HG02759 (cell line): Measurements from ENCODE around the gene SLC35F3.
A peak's percentile ranks its signal among the peaks of the same experiment; 100 is the strongest.
"Not testable (repeated sequence)": the region's sequence is repeated elsewhere in the genome, so short reads cannot be mapped to it uniquely, and the experiment has no call there.

Experiments
- ATAC-seq: cut with Tn5 transposase; IDR thresholded peaks from one replicate; pipeline ENCODE4 v1.9.1; 2021; ENCODE audit warnings: mild to moderate bottlenecking, moderate library complexity; ENCODE audit not compliant: unreplicated experiment

Gene SLC35F3

DNA sequence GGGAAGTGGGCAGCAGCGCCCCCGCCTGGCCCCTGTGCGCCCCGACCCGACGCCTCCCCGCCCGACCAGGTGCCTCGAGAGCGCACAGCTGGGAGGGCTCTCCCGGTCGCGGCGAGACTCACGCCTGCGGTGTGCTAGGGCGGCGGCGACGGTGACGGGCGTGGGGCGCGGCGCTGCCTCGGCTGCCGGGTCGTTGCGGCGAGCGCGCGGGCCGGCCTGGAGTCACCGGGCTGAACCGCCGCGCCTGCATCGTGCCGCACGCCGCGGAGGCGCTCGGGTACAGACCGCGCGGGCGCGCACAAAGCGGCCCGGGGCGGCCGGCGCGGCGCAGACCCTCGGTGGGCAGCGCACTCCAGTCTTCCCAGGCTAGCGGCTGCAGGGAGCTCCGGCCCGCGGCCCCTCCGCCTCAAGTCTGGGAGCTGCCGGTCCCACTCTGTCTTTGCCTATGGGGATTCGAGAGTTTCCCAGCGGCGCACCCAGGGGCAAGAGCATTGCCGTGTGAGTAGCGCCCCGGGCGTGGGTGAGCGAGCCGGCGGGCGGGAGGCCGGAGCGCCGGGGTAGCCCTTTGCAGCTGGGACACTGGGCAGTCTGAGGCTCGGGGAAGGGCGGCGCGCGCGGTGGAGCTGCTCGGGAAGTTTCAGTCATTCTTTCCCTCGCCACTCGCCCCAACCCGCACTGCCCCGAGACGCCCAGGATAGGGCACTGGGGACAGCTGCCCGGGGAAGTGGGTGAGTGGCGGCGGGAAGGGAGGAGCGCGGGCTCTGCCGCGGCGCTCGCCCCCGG, at the start of gene SLC35F3:
Gene SLC35F3, plus strand, starts transcription at position 44 of the 783 bp plus-strand sequence.
- ATAC-seq: no peak

DNA sequence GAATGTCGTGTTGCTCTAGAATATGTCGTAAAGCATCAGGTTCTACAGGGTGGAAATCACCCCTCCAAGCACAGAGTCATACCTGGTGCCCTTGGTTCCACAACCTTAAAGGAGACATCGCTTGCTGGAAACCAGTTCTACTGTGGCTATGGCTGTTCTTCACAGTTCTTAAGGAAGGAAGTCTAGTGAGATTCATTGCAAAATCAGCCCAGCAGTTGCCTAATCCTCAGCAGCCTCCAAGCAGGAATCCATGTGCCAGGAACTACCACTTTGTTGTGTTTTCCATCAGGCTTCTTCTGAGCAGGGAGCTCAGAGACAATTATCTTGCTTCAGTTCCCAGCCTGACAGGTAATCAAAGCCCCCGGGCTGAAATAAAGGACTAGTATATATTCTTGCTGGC, 45.0 kb upstream of the SLC35F3 start:
- ATAC-seq: no peak

DNA sequence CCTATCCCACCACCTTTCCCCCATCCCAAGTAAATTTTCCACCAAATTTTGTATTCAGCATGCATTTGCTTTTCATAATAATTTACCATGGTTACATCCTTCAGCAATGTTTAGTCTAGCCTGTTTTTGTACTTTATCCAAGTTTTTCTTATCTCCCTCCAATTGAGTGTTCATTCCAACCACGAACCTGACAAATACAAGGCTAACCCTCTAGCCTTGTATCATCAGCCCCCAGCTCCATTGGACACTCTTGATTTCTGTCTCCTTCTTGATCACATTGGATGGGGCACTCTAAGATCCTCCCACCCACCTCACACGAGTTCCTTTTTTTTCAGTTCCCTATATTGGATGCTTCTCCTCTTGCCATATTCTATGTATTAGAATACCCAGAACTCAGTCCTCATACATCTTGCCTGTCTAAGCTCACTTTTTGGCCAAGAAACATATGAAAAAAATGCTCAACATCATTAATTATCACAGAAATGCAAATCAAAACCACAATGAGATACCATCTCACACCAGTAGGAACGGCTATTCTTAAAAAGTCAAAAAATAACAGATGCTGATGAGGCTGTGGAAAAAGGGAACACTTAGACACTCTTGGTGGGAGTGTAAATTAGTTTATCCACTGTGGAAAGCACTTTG, 40.5 kb upstream of the SLC35F3 start:
- ATAC-seq: no peak

- no peak for ATAC-seq
Measured at GRCh38 chr1:233864578-233864977, 39.9 kb upstream of the SLC35F3 start.

GRCh38 chr1:233865216-233865615, 39.3 kb upstream of the SLC35F3 start:
- no peak for ATAC-seq

DNA sequence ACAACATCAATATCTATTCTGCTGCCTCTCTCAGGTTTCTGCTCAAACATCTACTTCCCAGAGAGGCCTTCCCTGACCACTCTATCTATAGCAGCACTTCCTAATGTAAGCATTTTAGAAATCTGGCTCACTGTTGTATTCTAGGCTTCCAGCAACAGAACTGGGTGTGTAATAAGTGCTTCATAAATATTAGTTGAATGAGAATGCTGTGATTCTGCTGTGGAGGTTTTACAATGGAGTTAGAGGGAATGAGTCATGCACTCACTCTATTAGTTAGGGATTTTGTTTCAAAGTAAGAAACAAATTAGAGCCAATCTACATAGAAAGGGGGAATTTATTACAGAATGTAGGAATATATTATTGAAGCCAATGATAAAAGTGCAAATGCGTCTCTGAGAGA, 38.6 kb upstream of the SLC35F3 start:
- no peak for ATAC-seq

- ATAC-seq: no peak
Measured at GRCh38 chr1:233867028-233867427, 37.4 kb upstream of the SLC35F3 start.

GRCh38 chr1:233868461-233868860, 36.0 kb upstream of the SLC35F3 start:
- no peak for ATAC-seq

DNA sequence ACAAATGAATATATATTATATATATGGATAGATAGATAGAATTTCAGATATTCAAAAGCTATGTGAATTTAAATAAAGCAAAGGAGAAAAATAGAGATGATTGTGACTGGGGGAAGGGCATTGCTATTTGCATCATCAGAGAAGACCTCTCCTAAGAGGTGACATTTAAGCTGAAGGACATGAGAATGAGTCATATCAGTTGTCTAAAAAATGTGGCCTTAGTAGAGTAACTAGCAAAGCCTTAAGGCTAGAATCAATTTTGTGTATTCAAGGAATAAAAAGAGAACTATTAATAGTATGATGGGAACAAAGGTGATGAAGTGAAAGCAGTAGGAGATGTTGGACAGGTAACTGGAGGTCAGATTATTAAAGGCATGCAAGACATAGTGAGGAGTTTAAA, 34.8 kb upstream of the SLC35F3 start:
- ATAC-seq: no peak

DNA sequence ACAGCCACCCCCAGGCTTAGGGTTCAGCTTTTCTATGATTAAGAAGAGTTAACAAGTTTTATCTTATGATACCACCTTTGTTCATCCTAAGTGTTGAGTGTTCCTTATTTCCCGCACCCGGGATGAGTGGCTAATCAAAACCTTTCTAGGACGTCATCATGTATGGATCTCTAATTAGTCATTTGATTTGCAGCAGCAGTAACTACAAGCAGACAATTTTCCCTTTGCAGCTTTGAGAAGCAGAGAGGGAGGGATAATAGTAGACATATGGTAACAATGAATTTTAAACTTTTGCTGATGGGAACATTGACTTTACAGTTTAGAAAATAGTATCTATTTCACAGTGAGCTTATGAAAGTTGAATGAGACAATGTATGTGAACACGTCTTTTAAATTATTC, 30.8 kb upstream of the SLC35F3 start:
- no peak for ATAC-seq

DNA sequence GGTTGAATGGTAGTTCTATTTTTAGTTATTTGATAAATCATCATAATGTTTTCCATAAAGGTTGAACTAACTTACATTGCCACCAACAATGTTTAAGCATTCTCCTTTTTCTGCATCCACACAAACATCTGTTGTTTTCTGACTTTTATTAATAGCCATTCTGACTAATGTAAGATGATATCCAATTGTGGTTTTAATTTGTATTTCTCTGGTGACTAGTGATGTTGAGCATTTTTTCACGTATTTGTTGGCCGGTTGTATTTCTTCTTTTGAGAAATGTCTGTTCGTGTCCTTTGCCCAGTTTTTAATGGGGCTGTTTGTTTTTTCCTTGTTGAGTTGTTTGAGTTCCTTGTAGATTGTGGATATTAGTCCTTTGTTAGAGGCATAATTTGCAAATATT, 24.6 kb upstream of the SLC35F3 start:
- no peak for ATAC-seq

- ATAC-seq: no peak
Measured at GRCh38 chr1:233883671-233884070, 20.8 kb upstream of the SLC35F3 start.

GRCh38 chr1:233884461-233885151, 19.9 kb upstream of the SLC35F3 start:
- ATAC-seq: no peak

- ATAC-seq: no peak
Measured at GRCh38 chr1:233885196-233885920, 19.1 kb upstream of the SLC35F3 start.

DNA sequence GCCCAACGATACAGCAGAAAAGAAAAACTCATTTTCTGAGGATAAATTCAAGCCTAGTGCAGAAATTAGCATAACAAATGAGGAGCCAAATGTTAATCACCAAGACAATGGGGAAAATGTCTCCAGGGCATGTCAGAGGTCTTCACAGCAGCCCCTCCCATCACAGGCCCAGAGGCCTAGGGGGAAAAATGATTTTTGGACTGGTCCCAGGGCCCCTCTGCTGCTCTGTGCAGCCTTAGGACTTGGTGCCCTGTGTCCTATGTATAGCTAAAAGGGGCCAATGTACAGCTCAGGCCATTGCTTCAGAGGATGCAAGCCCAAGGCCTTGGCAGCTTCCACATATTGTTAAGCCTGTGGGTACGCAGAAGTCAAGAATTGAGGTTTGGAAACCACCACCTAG, 13.3 kb upstream of the SLC35F3 start:
- not testable (repeated sequence) for ATAC-seq

DNA sequence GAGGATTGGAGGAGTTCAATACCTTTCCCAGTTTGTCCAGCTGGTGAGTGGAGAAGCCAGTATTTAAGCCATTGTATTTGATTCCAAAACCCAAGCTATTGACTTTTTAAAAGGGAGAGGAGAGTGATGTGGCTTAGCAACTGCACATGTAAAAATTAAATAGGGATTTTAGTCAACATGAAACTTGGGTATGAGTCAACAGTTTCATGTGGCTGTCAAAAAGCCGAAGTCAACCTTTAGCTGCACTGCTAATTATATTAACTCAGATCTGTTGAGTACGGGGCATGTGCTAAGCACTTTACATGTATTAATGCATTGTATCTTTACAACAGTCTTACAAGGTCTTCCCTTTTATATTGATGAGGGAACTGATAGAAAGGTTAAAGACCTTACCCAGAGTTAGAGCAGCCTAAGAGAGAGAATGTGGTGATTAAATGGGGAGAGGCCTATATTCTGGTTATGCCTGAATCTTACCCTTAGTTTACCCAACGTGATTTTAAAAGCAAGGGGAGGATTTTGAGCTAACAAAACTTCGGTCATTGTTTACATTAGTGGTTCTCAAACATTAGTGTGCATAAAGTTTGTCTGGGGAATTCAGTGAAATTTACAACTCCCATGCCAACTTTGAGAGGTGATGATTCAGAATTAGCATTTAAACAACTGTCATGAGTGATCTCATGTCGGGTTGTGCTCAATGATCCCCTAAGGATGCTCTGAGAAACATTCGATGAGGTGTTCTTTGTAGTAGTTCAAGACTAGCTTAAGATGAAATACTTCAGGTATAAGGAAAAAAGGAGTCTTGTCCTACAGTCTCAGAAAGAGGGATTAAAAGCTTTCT, 6.9 kb upstream of the SLC35F3 start:
- ATAC-seq: peak; percentile 96

DNA sequence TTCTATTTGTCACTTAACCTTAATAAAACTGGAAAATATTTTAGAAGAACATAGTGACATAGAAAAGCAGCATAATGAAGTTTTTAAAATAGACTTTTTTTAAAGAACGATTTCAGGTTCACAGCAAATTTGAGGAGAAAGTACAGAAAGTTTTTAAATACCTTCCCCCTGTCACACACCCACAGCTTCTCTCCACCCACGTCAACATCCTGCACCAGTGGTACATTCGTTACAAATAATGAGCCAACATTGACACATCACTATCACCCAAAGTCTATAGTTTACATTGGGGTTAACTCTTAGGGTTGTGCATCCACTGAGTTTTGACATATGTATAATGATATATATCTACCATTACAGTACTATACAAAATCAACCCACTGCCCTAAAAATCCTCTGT, 3.0 kb upstream of the SLC35F3 start:
- no peak for ATAC-seq

- ATAC-seq: no peak
Measured at GRCh38 chr1:233905416-233906051, 1.1 kb downstream of the SLC35F3 start.

GRCh38 chr1:233907151-233907550, 2.7 kb downstream of the SLC35F3 start:
- no peak for ATAC-seq

GRCh38 chr1:233908092-233908491, 3.6 kb downstream of the SLC35F3 start:
- ATAC-seq: no peak
